Stomach (tissue), 4 donors: ENCODE data around the gene SETD6.

Experiments used
- EP300 ChIP-seq: sonication (generic); formaldehyde crosslinking; IDR thresholded peaks from one replicate; pipeline ENCODE4 v1.6.1; 2017; ENCODE audit warnings: antibody characterized with exemption
- POLR2A ChIP-seq, 4 donors: fragments of 450-650 bp; IDR thresholded peaks; one replicate each; pipeline ENCODE4 v1.6.1; 2016; ENCODE audit warnings: antibody characterized with exemption in 4 of 4, control low read depth in 2 of 4, mild to moderate bottlenecking in 1 of 4, moderate library complexity in 1 of 4
- POLR2AphosphoS5 ChIP-seq, 3 donors: sonication (generic); formaldehyde crosslinking; IDR thresholded peaks; one replicate each; pipeline ENCODE4 v1.6.1; 2016; ENCODE audit warnings: antibody characterized with exemption in 3 of 3
- TF ChIP-seq, protein P1 (sequence below), 7 experiments: fragments of 450-650 bp in 4 of 7; fragments of 200-600 bp in 3 of 7; sonication (generic) in 3 of 7; IDR thresholded peaks; one replicate each; pipeline ENCODE4 v1.5.1; 2016 to 2019; ENCODE audit warnings: antibody characterized with exemption in 7 of 7, control low read depth in 2 of 7, mild to moderate bottlenecking in 1 of 7

DNA sequence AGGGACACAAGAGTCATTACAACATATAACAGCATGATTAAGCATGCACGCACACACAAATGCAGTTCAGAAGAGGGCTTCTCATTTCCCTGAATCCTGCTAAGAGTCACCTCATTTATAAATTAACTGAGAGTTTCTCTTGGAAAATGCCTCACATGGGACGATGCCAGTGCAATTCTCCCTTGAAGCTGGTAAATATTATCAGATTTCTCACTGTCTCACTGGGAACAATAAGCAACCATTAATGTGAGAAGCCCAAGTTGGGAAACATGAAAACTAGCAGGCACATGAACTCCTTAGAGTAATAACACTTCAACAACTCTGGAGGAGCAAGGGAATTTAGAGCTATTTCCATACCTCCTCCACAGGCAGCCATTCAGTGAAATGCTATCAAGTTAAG is 26.4 kb downstream of the SETD6 start:
- TF ChIP-seq, protein P1, sequence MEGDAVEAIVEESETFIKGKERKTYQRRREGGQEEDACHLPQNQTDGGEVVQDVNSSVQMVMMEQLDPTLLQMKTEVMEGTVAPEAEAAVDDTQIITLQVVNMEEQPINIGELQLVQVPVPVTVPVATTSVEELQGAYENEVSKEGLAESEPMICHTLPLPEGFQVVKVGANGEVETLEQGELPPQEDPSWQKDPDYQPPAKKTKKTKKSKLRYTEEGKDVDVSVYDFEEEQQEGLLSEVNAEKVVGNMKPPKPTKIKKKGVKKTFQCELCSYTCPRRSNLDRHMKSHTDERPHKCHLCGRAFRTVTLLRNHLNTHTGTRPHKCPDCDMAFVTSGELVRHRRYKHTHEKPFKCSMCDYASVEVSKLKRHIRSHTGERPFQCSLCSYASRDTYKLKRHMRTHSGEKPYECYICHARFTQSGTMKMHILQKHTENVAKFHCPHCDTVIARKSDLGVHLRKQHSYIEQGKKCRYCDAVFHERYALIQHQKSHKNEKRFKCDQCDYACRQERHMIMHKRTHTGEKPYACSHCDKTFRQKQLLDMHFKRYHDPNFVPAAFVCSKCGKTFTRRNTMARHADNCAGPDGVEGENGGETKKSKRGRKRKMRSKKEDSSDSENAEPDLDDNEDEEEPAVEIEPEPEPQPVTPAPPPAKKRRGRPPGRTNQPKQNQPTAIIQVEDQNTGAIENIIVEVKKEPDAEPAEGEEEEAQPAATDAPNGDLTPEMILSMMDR (IDR thresholded peaks at IDR 0.05): no peak
- TF ChIP-seq POLR2A (IDR thresholded peaks at IDR 0.05): no peak
- no peak for TF ChIP-seq EP300
- no peak for TF ChIP-seq POLR2AphosphoS5 (IDR thresholded peaks at IDR 0.05)
